ENCODE data around the gene ENO1.
A peak's percentile ranks its signal among the peaks of the same experiment; 100 is the strongest.
"Not testable (repeated sequence)": the region's sequence is repeated elsewhere in the genome, so short reads cannot be mapped to it uniquely, and the experiment has no call there.

The ENO1 gene

GRCh38 chr1:8884105-8884504, 5.6 kb upstream of the ENO1 start:
- H3K27ac Mint-ChIP-seq; H3K27me3 Mint-ChIP-seq; H3K4me3 Mint-ChIP-seq; H3K36me3 Mint-ChIP-seq (ENCODE audit: low read depth); ATAC-seq; H3K9me3 Mint-ChIP-seq; DNase-seq: not testable (repeated sequence)
- H3K4me1 Mint-ChIP-seq: peaks cover 19% of the 10 kb centered on the region

- no peak overlapping the region for H3K27ac Mint-ChIP-seq
- H3K4me1 Mint-ChIP-seq: peaks cover 20% of the 10 kb centered on the region
Observed at GRCh38 chr1:8883491-8883890, 5.0 kb upstream of the ENO1 start.

GRCh38 chr1:8879922-8880676, 1.6 kb upstream of the ENO1 start:
- Mint-ChIP-seq H3K27ac (peak overlapping the region; percentile 98), H3K9me3 (no peaks in the 10 kb centered on the region), H3K27me3 (peaks cover 1% of the 10 kb centered on the region), H3K36me3 (ENCODE audit: low read depth) (peaks cover 37% of the 10 kb centered on the region), H3K4me1 (peaks cover 37% of the 10 kb centered on the region), H3K4me3 (peak overlapping the region; percentile 87)
- DNase-seq (no peak), ATAC-seq (no peak)

More at GRCh38 chr1:8883491-8883890, 5.0 kb upstream of the ENO1 start:
- H3K4me3 Mint-ChIP-seq: no peak overlapping the region
- no peak for DNase-seq
- H3K36me3 Mint-ChIP-seq (ENCODE audit: low read depth): peaks cover 5% of the 10 kb centered on the region
- no peaks in the 10 kb centered on the region for H3K9me3 Mint-ChIP-seq
- no peak for ATAC-seq
- H3K27me3 Mint-ChIP-seq: peaks cover 1% of the 10 kb centered on the region

- H3K36me3 Mint-ChIP-seq (ENCODE audit: low read depth): peaks cover 43% of the 10 kb centered on the region
- DNase-seq: no peak
- peak overlapping the region; percentile 98 for H3K27ac Mint-ChIP-seq
- H3K9me3 Mint-ChIP-seq: no peaks in the 10 kb centered on the region
- peak overlapping the region; percentile 87 for H3K4me3 Mint-ChIP-seq
- no peak for ATAC-seq
- H3K4me1 Mint-ChIP-seq: peaks cover 42% of the 10 kb centered on the region
- peaks cover 1% of the 10 kb centered on the region for H3K27me3 Mint-ChIP-seq
Observed at GRCh38 chr1:8879464-8879921, 1.0 kb upstream of the ENO1 start.

GRCh38 chr1:8878698-8879463, 395 bp upstream of the ENO1 start:
- Mint-ChIP-seq H3K4me1 (peaks cover 47% of the 10 kb centered on the region), H3K27me3 (peaks cover 1% of the 10 kb centered on the region), H3K4me3 (peak overlapping the region; percentile 94), H3K9me3 (no peaks in the 10 kb centered on the region), H3K27ac (peak overlapping the region; percentile 98), H3K36me3 (ENCODE audit: low read depth) (peaks cover 47% of the 10 kb centered on the region)
- ATAC-seq (peak; percentile 73), DNase-seq (peak; percentile 100)

- peaks cover 73% of the 10 kb centered on the region for H3K4me1 Mint-ChIP-seq
- peaks cover 1% of the 10 kb centered on the region for H3K27me3 Mint-ChIP-seq
- ATAC-seq (no peak), DNase-seq (no peak)
- H3K9me3 Mint-ChIP-seq: no peaks in the 10 kb centered on the region
- peak overlapping the region; percentile 98 for H3K27ac Mint-ChIP-seq
- peak overlapping the region; percentile 94 for H3K4me3 Mint-ChIP-seq
- peaks cover 75% of the 10 kb centered on the region for H3K36me3 Mint-ChIP-seq (ENCODE audit: low read depth)
Observed at GRCh38 chr1:8876087-8876486, 2.4 kb downstream of the ENO1 start.

GRCh38 chr1:8875216-8875861, 3.1 kb downstream of the ENO1 start:
- no peaks in the 10 kb centered on the region for H3K9me3 Mint-ChIP-seq
- peaks cover 75% of the 10 kb centered on the region for H3K4me1 Mint-ChIP-seq
- H3K27me3 Mint-ChIP-seq: peaks cover 1% of the 10 kb centered on the region
- DNase-seq: no peak
- H3K36me3 Mint-ChIP-seq (ENCODE audit: low read depth): peaks cover 83% of the 10 kb centered on the region
- H3K27ac Mint-ChIP-seq: peak overlapping the region; percentile 98
- peak overlapping the region; percentile 94 for H3K4me3 Mint-ChIP-seq
- ATAC-seq: no peak

- H3K27me3 Mint-ChIP-seq: peaks cover 1% of the 10 kb centered on the region
- H3K36me3 Mint-ChIP-seq (ENCODE audit: low read depth): peaks cover 91% of the 10 kb centered on the region
- no peaks in the 10 kb centered on the region for H3K9me3 Mint-ChIP-seq
- H3K27ac Mint-ChIP-seq: peak overlapping the region; percentile 98
- DNase-seq (no peak), ATAC-seq (no peak)
- H3K4me3 Mint-ChIP-seq: peak overlapping the region; percentile 94
- H3K4me1 Mint-ChIP-seq: peaks cover 75% of the 10 kb centered on the region
Observed at GRCh38 chr1:8874230-8875201, 4.0 kb downstream of the ENO1 start.

GRCh38 chr1:8873506-8874229, 4.8 kb downstream of the ENO1 start:
- Mint-ChIP-seq H3K27me3 (peaks cover 1% of the 10 kb centered on the region), H3K4me1 (peaks cover 79% of the 10 kb centered on the region), H3K36me3 (ENCODE audit: low read depth) (peaks cover 96% of the 10 kb centered on the region), H3K27ac (peak overlapping the region; percentile 97), H3K9me3 (no peaks in the 10 kb centered on the region), H3K4me3 (peak overlapping the region; percentile 94)
- DNase-seq: peak; percentile 84
- ATAC-seq: peak; percentile 59

- Mint-ChIP-seq H3K4me3 (peak overlapping the region; percentile 94), H3K27ac (peak overlapping the region; percentile 97), H3K36me3 (ENCODE audit: low read depth) (peaks cover 95% of the 10 kb centered on the region), H3K9me3 (no peaks in the 10 kb centered on the region), H3K4me1 (peaks cover 80% of the 10 kb centered on the region), H3K27me3 (no peaks in the 10 kb centered on the region)
- no peak for DNase-seq
- ATAC-seq: no peak
Observed at GRCh38 chr1:8873001-8873400, 5.5 kb downstream of the ENO1 start.

- no peak for DNase-seq
- H3K9me3 Mint-ChIP-seq: no peaks in the 10 kb centered on the region
- ATAC-seq: no peak
- peak overlapping the region; percentile 97 for H3K27ac Mint-ChIP-seq
- H3K4me1 Mint-ChIP-seq: peaks cover 87% of the 10 kb centered on the region
- H3K27me3 Mint-ChIP-seq: no peaks in the 10 kb centered on the region
- H3K4me3 Mint-ChIP-seq: peak overlapping the region; percentile 94
- peaks cover 95% of the 10 kb centered on the region for H3K36me3 Mint-ChIP-seq (ENCODE audit: low read depth)
Observed at GRCh38 chr1:8871965-8872399, 6.5 kb downstream of the ENO1 start.

- Mint-ChIP-seq H3K27me3 (no peaks in the 10 kb centered on the region), H3K4me3 (peak overlapping the region; percentile 94), H3K4me1 (peaks cover 91% of the 10 kb centered on the region), H3K36me3 (ENCODE audit: low read depth) (peaks cover 95% of the 10 kb centered on the region), H3K27ac (peak overlapping the region; percentile 97), H3K9me3 (no peaks in the 10 kb centered on the region)
- no peak for ATAC-seq
- no peak for DNase-seq
Observed at GRCh38 chr1:8871539-8871935, 6.9 kb downstream of the ENO1 start.

All from activated naive CD8-positive, alpha-beta T cell treated with anti-CD3 and anti-CD28 coated beads, Interleukin-2, amount 50 U/mL, for 24 hours (primary cell).